ENCODE results near the gene B3GNT4. TPM values are rescaled to one million over a fixed set of nuclear protein-coding genes. Genes with fewer than 3 reads are reported as not detected.

Gene B3GNT4
- total and polyA plus RNA-seq, 2 of the 8 experiments (the other 6 are each of a cell fraction or from before 2014, with no cell fraction given), result 1.1 to 1.4 TPM

DNA sequence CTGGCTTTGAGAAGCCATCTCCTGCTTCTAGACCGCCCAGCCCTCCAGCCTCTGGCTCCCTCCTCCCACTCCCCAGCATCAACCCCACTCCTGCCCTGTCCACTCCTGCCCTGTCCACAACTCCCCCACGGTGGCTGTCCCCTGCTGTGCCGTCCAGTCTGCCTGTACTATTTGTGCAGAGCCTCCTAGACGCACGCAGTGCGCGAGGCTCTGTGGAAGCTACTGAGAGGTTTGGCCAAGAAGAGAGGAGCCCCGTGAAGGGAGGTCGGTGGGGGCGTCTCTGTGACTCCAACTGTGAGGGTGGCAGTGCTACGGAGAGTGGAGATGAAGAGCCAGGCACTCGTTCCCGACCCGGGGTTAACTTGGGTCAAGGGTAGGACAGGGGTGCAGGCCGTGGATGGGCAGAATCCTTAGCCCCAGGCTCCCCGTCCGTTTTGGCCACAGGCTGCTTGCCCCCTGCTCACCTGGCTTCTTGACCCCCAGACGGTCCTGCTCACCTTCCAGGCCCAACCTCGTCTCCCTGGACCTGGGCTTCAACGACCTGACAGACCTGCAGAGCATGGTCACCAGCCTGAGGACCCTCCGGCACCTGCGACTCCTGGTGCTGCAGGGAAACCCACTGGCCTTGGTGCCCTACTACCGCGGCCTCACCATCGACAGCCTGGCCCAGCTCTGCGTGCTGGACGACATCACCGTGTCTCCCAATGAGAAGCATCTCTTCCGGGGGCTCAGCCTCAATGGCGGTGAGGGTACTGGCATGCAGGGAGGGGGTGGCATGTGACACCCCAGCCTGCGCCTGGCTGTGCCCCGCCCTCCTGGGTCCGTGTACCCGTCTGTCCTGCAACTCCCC, 13.7 kb upstream of the B3GNT4 start:
- no peaks in the 10 kb centered on the region for H3K36me3 ChIP-seq (ENCODE audit: control insufficient read depth in 2 of 4, insufficient read depth in 4 of 4, low read length in 3 of 4)
- CTCF ChIA-PET (ENCODE audit: partially characterized antibody), result interaction anchor here (0.7 to 4.8 kb wide), 36 partner anchors 7 to 249 kb away, joined by 3 to 27 read pairs (median 5); partner anchors contain the start of genes B3GNT4, IL31 and LRRC43
- WGBS, 2 experiments (ENCODE audit: extremely low coverage in 1 of 2, insufficient coverage in 1 of 2, insufficient read length in 1 of 2, insufficient replicate concordance in 2 of 2, low coverage in 1 of 2, low lambda C conversion rate in 2 of 2, missing lambda C conversion rate in 1 of 2), result 90% methylated on average over 33 of the region's 34 CpGs; no CpG with 5 or more reads in 1 of the 2 experiments
- TF ChIP-seq NRF1 (IDR thresholded peaks at IDR 0.05; ENCODE audit: low read depth, low read length), result no peak
- TF ChIP-seq RNF2 (IDR thresholded peaks at IDR 0.05; ENCODE audit: borderline replicate concordance, low read depth, low read length, missing control alignments, poor library complexity, severe bottlenecking), result no peak
- no peak for TF ChIP-seq TBP (IDR thresholded peaks at IDR 0.05; ENCODE audit: low read depth, low read length)
- no peak for TF ChIP-seq POLR2AphosphoS5 (IDR thresholded peaks at IDR 0.05; ENCODE audit: low read depth, low read length)
- no peak for TF ChIP-seq HDAC2 (IDR thresholded peaks at IDR 0.05; ENCODE audit: borderline replicate concordance in 1 of 2, low read depth in 2 of 2, low read length in 2 of 2)
- TF ChIP-seq POLR2A (IDR thresholded peaks at IDR 0.05; ENCODE audit: control extremely low read depth in 1 of 2, low read depth in 2 of 2, low read length in 2 of 2), result no peak
- TF ChIP-seq, protein P1, sequence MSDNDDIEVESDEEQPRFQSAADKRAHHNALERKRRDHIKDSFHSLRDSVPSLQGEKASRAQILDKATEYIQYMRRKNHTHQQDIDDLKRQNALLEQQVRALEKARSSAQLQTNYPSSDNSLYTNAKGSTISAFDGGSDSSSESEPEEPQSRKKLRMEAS (IDR thresholded peaks at IDR 0.05), result no peak
- no peak for TF ChIP-seq TEAD4 (IDR thresholded peaks at IDR 0.05; ENCODE audit: low read depth, low read length)
- no peak for TF ChIP-seq RXRA (IDR thresholded peaks at IDR 0.05; ENCODE audit: insufficient read depth, low read depth, low read length)
- TF ChIP-seq POU5F1 (IDR thresholded peaks at IDR 0.05; ENCODE audit: low read depth, low read length), result no peak
- no peak for TF ChIP-seq TAF1 (IDR thresholded peaks at IDR 0.05; ENCODE audit: low read depth, low read length)
- TF ChIP-seq SAP30 (IDR thresholded peaks at IDR 0.05; ENCODE audit: insufficient read depth, insufficient replicate concordance, low read length), result no peak

More for the DNA sequence above, 13.7 kb upstream of the B3GNT4 start:
- no peak overlapping the region for H4K5ac ChIP-seq (ENCODE audit: insufficient read length, low read depth, low read length)
- no peak for DNase-seq (ENCODE audit: low read depth in 1 of 2, low spot score in 2 of 2)
- H2AFZ ChIP-seq (ENCODE audit: low read length), result no peak overlapping the region
- no peak for FAIRE-seq
- no peaks in the 10 kb centered on the region for H4K20me1 ChIP-seq (replicated peaks in 1 of 2; ENCODE audit: control insufficient read depth in 1 of 2, insufficient read depth in 2 of 2, low read length in 2 of 2)
- H3K4ac ChIP-seq (replicated peaks; ENCODE audit: insufficient read length, low read depth, low read length), result no peak overlapping the region
- H4K8ac ChIP-seq (ENCODE audit: extremely low read depth, insufficient read depth, low read length), result no peak overlapping the region
- H4K91ac ChIP-seq (replicated peaks; ENCODE audit: insufficient read length, low read length), result peak overlapping the region; percentile 30
- H3K4me1 ChIP-seq (replicated peaks in 1 of 4; ENCODE audit: control insufficient read depth in 3 of 4, insufficient read depth in 4 of 4, low read length in 3 of 4), result peaks cover 0 to 4% (median under 1%) of the 10 kb centered on the region in 4 experiments; a peak in 2 of 7 replicates
- H3K79me1 ChIP-seq (ENCODE audit: low read depth, low read length), result no peaks in the 10 kb centered on the region
- H3K79me2 ChIP-seq (ENCODE audit: control insufficient read depth in 1 of 2, insufficient read depth in 2 of 2, low read length in 2 of 2), result no peaks in the 10 kb centered on the region
- H3K27ac ChIP-seq (ENCODE audit: low read depth, low read length), result no peak overlapping the region
- no peak overlapping the region for H3K9ac ChIP-seq (replicated peaks in 1 of 4; ENCODE audit: extremely low read depth in 1 of 4, low read depth in 3 of 4, low read length in 3 of 4)
- H2AK5ac ChIP-seq (ENCODE audit: low read depth, low read length), result no peak overlapping the region
- no peak overlapping the region for H3K14ac ChIP-seq (ENCODE audit: insufficient read length)
- no peak overlapping the region for H2BK15ac ChIP-seq (ENCODE audit: low read length)
- H3K23me2 ChIP-seq (ENCODE audit: low read depth, low read length), result no peaks in the 10 kb centered on the region
- H3K4me3 ChIP-seq (ENCODE audit: extremely low read depth in 1 of 4, insufficient read depth in 2 of 4, low read depth in 3 of 4, low read length in 4 of 4), result no peak overlapping the region
- H3K4me2 ChIP-seq (ENCODE audit: insufficient read depth in 1 of 2, low read depth in 2 of 2, low read length in 2 of 2), result no peak overlapping the region
- no peaks in the 10 kb centered on the region for H3K9me3 ChIP-seq (ENCODE audit: insufficient read depth in 2 of 2, low read depth in 1 of 2, low read length in 1 of 2)
- no peak overlapping the region for H2BK12ac ChIP-seq (ENCODE audit: low read depth, low read length)
- no peaks in the 10 kb centered on the region; a peak in 1 of 7 replicates for H3K27me3 ChIP-seq (replicated peaks in 1 of 4; ENCODE audit: control insufficient read depth in 3 of 4, extremely low read depth in 1 of 4, insufficient read depth in 3 of 4, low read length in 3 of 4)
- H3K23ac ChIP-seq (ENCODE audit: insufficient read length), result no peak overlapping the region
- H2BK5ac ChIP-seq (ENCODE audit: low read depth, low read length), result no peak overlapping the region
- H3K18ac ChIP-seq (ENCODE audit: extremely low read depth, low read length), result no peak overlapping the region
- H2BK120ac ChIP-seq (replicated peaks; ENCODE audit: low read depth, low read length), result no peak overlapping the region
- H3K56ac ChIP-seq (replicated peaks; ENCODE audit: insufficient read length, low read depth, low read length), result no peak overlapping the region
- H2BK20ac ChIP-seq (ENCODE audit: low read length), result no peak overlapping the region
- POLR2A ChIA-PET (ENCODE audit: partially characterized antibody), result no interaction called here

Data from H1 (cell line).